Measurements from ENCODE around the gene DERL3.

The DERL3 gene

GRCh38 chr22:23847310-23847920, 8.6 kb upstream of the DERL3 start:
- no peak for DNase-seq

GRCh38 chr22:23846081-23846469, 7.3 kb upstream of the DERL3 start:
- DNase-seq: no peak

- DNase-seq: no peak
These were observed 6.7 kb upstream of the DERL3 start for GRCh38 chr22:23845265-23846080.

- DNase-seq: no peak
These were observed 6.0 kb upstream of the DERL3 start for GRCh38 chr22:23844739-23845202.

GRCh38 chr22:23842599-23842998, 3.8 kb upstream of the DERL3 start:
- DNase-seq: no peak

DNA sequence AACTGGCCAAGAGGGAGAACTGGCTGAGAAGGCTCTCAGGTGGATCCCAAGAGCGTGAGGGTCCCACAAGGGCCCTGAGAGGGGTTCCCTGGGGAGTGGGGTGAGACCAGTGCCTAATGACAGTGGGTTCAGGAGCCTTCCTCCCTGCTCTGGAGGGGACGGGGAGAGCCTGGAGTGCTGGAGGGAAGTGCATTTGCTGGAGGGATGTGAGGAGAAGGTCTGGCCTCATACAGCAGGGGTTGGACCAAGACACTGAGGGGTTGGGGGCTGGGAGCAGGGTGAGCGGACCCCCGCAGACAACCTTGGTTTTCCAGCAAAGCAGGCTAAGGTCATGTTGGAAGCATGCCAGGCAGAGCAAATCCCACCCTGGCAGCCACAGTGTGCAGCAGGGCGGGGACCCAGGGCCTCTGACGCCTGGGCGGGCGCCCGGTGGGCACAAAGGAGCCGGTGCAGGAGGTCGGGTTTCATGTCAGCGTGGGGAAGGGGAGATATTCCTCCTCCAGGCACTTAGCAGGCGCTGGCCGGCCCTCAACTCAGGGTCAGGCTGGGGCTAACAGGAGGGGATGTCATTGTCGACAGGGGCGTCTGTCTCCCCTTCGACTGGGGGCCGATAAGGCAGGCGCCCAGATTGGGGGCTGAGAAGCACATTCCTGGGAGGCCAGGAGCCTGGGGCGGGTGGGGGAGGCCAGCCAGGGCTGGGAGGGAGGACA, 3.1 kb upstream of the DERL3 start:
- DNase-seq: no peak

GRCh38 chr22:23841292-23841691, 2.5 kb upstream of the DERL3 start:
- no peak for DNase-seq

GRCh38 chr22:23840026-23840425, 1.2 kb upstream of the DERL3 start:
- DNase-seq: no peak

DNA sequence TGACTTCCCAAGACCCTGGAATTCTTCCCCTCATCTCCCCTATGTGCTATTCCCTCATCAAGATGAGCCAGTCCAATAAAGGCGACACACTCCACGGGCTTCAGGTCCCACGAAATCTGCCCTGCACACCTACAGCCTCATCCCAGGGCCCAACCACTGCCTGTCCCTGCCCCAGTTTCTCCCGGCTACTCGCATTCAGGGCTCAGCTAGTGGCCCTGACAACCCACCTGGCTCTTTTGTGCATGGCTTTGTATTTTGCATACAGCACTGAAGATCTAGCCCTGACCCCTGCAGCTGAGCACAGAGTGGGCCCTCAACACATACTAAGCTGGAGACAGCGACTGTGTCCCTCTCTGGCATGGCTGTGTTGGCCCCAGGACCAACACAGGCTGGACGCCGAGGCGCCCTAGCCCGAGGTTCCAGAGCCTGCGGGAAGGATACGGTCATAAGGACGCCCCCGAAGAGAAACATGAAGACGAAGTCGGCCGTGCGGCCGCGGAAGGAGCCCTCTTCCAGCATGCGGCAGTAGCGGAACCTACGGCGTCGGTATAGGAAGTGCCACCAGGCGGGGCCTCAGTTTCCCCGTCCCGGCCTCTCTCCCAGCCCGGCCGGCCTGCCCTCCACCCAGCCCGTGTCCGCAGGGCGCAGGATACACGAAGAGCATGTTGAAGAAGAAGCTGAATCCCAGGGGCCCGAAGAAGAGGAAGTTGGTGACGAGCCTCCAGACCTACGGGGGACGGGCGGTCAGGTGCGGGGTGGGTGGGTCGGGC, 710 bp downstream of the DERL3 start:
- DNase-seq: no peak

DNA sequence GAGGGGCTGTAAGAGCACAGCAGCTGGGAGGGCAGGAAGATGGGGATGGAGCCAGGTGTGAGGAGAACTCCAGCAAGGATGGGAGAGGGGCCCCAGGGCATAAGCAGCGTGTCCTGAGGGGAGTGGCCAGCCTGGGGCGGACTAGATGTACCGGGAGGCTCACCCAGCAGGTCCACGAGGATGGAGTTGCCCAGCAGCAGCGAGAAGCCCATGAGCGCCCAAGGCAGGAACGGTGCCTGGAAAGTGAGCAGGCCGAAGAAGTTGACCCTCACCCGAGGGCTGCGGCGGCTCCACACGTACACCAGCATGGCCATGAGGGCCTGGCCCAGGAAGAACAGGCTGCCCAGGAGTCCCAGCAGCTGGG, 1.3 kb downstream of the DERL3 start:
- DNase-seq: no peak

GRCh38 chr22:23836692-23837495, 1.9 kb downstream of the DERL3 start:
- DNase-seq: no peak

GRCh38 chr22:23836281-23836680, 2.5 kb downstream of the DERL3 start:
- no peak for DNase-seq

GRCh38 chr22:23835484-23836144, 3.2 kb downstream of the DERL3 start:
- no peak for DNase-seq

DNA sequence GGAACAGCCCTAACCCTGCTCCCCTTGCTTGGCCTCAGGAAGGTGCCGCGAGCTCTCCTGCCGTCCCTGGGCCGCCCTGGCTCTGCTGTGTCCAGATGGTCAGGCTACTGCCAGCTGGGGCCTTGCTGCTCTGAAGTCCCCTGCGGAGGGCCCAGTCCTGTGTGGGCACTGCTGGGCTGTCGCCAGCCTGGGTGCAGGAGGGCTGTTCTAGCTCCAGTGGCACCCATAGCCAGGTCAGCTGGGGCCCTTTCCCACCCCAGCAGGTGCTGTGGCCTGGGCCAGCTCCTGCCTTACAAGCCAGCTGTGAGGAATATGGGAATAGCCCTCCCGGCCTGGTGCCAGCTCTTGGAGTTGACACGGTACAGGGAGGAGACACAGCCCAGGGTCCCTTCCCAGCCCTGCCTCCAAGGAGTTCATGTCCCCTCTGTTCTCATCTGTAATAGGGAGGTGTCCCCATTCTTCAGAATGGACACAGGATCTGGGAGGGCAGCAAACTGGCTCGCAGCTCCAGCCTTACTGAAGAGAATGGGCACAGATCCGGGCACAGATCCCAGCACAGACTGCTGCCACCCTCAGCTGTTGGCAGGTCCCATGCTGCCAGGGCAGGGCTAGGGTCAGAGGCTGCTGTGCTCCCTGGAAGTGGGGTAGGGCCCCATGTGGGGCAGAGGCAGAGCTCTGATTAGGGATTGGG, 3.9 kb downstream of the DERL3 start:
- DNase-seq: no peak

DNA sequence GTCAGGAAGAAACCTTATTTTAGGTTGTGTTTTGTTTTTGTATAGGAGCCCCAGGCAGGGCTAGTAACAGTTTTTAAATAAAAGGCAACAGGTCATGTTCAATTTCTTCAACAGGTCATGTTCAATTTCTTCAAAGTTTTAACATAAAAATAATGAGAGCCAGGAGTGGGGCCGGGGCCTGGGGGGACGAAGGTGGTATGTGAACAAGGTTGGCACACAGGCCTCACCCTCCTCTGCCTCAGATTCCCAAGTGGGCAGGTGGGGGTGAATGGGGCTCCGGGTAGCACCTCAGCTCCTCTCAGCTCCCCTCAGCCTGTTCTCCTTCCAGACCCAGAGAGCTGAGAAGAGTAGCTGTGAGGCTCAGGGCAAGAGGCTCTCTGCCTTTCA, 4.4 kb downstream of the DERL3 start:
- DNase-seq: no peak

- DNase-seq: no peak
These were observed 4.9 kb downstream of the DERL3 start for GRCh38 chr22:23833911-23834317.

DNA sequence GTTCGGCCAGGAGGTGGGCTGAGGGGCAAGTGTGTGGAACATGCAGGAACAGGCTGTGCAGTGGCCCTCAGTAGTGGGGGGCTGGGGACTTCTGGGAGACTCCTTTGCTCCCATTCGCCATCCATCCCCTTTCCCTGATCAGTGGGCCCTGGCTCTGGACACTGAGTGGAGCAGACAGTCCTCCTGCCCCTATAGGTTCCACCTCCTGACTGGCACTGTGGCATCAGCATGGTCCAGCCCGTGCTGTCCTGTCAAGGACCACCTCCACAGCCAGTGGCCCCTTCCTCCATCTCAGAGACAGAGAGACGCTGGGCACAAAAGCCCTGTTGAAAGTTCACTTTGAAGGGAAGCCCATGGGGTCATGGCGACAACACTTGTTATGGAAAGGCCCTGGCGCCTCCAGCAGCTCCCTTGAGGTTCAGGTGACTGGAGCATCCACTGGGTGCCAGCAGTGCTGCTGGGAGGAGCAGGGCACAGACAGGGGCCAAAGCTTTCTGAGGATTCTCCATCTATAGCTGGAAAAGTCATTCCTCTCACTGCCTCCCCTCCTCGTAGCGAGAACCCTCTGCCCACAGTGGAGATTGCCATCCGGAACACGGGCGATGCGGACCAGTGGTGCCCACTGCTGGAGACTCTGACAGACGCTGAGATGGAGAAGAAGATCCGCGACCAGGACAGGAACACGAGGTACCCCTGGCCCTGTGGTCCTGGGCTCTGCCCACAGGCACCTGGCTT, 5.6 kb downstream of the DERL3 start:
- DNase-seq: no peak

GRCh38 chr22:23832226-23833016, 6.4 kb downstream of the DERL3 start:
- DNase-seq: no peak

GRCh38 chr22:23831781-23832180, 7.0 kb downstream of the DERL3 start:
- DNase-seq: no peak

GRCh38 chr22:23831261-23831660, 7.5 kb downstream of the DERL3 start:
- no peak for DNase-seq
